GM19099 (cell line): ENCODE results near the gene C22orf23.

ENCODE experiments used
- POLR2A ChIP-seq: IDR thresholded peaks from 3 replicates; pipeline ENCODE4 v1.6.1; 2011; ENCODE audit warnings: low read depth; ENCODE audit not compliant: insufficient read length; ENCODE audit errors: extremely low read depth

C22orf23 gene

GRCh38 chr22:37898441-37899181 is 54.8 kb downstream of the C22orf23 start:
- TF ChIP-seq POLR2A, result no peak

DNA sequence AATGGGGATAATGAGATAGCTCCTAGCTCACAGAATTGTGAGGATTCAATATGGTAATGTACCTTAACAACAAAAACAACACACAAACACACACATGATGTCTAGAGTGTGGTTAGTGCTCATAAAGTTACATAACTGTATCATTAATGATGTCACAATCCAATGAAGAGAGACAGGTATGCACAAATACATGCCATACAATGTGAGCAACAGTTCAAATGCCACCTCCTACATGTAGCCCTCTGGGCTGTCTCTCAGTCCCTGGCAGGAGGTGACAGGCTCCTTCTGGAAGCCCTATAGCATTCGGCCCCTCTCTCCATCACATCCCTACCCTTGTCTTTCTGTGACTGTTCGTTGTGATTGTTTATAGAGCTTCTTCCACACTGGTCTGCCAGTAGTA is 55.6 kb downstream of the C22orf23 start:
- no peak for TF ChIP-seq POLR2A

DNA sequence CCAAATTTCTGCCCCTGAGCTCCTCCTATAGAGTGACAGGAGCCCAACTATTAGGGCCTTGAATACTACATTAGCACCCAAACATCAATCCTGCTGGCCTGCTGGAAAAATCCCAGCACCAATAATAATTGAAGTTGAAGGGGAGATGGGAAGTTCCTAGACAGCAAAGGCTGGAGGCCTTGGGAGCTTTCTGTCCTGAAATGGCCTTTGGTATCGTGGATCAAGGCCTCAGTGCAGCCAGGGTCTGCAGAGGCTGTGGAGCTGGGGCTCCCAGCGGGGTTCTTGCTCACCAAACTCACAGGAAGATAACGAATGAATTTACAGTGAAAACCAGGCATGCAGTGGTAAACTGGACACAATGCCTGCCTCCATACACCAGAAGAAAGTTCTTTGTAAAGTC is 56.5 kb downstream of the C22orf23 start:
- TF ChIP-seq POLR2A, result no peak

DNA sequence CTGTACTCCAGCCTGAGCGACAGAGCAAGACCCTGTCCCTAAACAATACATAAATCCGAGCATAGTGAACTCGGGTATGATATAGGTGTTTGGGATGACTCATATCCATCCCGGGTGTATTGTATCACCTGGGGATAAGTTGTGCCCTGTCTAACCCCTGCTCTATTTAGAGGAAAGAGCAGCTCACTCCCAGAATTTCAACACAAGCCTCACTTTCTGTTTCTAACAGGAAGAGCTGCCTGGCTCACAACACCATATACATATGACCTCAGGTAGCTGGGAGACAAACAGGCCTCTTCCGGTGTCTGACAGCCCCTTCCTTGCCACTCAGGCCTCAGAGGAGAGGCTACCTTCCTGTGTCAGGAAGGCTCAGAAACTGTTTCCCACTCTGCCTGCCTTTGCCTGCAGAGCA is 57.2 kb downstream of the C22orf23 start:
- peak; percentile 45 for TF ChIP-seq POLR2A

DNA sequence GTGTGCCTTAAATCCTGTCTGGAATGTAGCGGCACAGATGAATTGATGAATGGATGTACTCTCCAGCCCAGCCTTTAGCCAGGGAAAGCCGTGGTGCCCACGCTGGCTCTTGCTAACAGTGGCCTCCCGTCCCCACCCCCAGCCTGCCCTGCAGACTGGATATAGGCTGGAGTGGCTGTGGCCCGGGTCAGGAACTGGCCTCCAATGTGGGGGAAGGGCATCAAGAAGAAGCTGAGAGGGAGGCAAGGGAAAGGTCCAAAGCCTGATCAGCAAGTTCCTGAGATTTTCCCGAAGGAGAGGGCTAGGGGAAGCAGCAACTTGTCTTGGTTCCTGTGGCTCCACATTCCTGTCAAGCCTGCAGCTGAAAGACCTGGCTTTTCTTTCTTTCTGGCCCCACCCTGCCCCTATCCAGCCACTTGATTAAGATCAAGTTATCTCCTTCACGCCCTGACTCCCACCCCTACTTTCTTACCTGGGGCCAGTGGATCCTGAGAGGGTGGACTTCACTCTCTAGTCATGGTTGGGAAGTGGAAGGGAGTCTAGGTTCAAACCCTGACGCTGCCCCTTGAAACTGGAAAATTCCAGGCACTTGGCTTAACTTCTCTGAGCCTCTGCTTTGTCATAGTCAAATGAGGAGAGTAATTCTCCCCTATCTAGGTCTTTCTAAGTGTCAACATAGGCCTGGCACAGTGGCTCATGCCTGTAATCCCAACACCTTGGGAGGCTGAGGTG is 58.3 kb downstream of the C22orf23 start:
- TF ChIP-seq POLR2A, result no peak

GRCh38 chr22:37893583-37893983 is 59.8 kb downstream of the C22orf23 start:
- TF ChIP-seq POLR2A, result no peak
